Heart left ventricle (tissue), 13 donors: ENCODE measurements around the gene BFSP2.

Source experiments
- CTCF ChIP-seq, 12 donors: fragments of 200-600 bp; sonication (generic) in 4 of 12; IDR thresholded peaks; one replicate each; pipeline versions ENCODE4 v1.5.0 to v1.8.0; 2018 to 2022; ENCODE audit warnings: antibody characterized with exemption in 12 of 12, mild to moderate bottlenecking in 5 of 12
- POLR2A ChIP-seq, 2 donors: fragments of 450-650 bp; IDR thresholded peaks; one replicate each; pipeline ENCODE4 v1.6.1; 2017; ENCODE audit warnings: antibody characterized with exemption in 2 of 2, mild to moderate bottlenecking in 2 of 2, moderate library complexity in 2 of 2
- donor health status: ischemic (EF 13 %, LVEDD 7.1; RV severe dilation, severe dysfunction).
- donor health status: DM: no; HTN: yes; CAD: no.
- donor health status: DM: no; HTN: no; CAD: no.
- donor health status: ischemic (EF 25% LVEDD 6.9; RV normal size, moderate dysfunction).
- donor health status: ischemic (EF 25% LVEDD 5.7; RV mildly dilated, moderate dysfunction).
- donor health status: ischemic (EF 35%, LVEDD 5.7; RV mildly dilated, moderate dysfunction).
- donor health status: nonischemic (EF 11% LVEDD 7.7; RV severe dilation, severe dysfunction).
- donor health status: DM: yes; HTN: yes; CAD: no.
- donor health status: PGD.
- donor health status: ischemic (EF 29% LVEDD 5.4; RV normal size, mild dysfunction).
- donor health status: nonischemic (EF 23%, LVEDD 6.1; RV moderate dilation, normal function).

GRCh38 chr3:133521946-133522345 lies 122.1 kb downstream of the BFSP2 start:
- TF ChIP-seq CTCF (IDR thresholded peaks at IDR 0.05) (no peak), POLR2A (IDR thresholded peaks at IDR 0.05) (no peak)
